GM18517 (cell line): ENCODE data around the gene PDE12.

Source experiments
- ATAC-seq: cut with Tn5 transposase; IDR thresholded peaks from one replicate; pipeline ENCODE4 v1.9.1; 2021; ENCODE audit warnings: mild to moderate bottlenecking, moderate library complexity; ENCODE audit not compliant: unreplicated experiment

The PDE12 gene

DNA sequence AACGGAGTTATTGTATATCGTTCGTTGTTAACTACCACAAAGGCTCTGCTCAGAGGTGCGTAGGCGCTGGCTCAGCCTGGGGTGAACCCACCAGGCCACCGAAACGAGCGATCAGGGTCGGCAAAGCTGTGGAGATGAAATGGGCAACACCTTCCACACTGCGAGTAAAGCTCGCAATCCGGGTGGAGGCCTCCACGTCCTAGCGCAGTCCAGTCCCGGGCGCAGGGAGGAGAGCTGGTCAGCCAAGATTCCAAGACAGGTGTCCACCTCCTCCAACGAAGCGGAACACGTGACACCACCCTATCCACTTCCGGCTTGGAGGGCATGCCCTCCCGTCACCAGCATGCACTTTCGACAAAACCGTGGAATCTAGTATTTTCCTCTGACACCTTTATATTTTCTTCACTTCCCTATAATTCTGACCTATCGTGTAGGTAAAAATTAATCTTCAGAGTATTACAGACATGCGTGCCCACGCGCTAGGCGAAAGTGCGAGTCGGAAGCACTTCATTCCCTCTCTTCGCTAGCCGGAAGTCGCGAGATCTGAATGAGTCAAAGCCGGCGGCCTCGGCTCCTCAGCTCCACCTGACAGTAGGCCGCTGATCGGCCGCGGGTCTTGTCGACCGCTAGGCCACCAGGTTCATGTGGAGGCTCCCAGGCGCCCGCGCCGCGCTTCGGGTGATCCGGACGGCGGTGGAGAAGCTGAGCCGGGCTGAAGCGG is at the start of gene PDE12:
PDE12 (plus strand) TSS at position 537 of the 721 bp plus-strand sequence; CDS start at position 643, 106 bp downstream.
- peak; percentile 86 for ATAC-seq

GRCh38 chr3:57512166-57512565 is 43.9 kb upstream of the PDE12 start:
- ATAC-seq: no peak

- no peak for ATAC-seq
These were observed 37.7 kb upstream of the PDE12 start for GRCh38 chr3:57518276-57518915.

- no peak for ATAC-seq
These were observed 25.9 kb upstream of the PDE12 start for GRCh38 chr3:57530071-57530608.

GRCh38 chr3:57538465-57538864 is 17.6 kb upstream of the PDE12 start:
- ATAC-seq: no peak

DNA sequence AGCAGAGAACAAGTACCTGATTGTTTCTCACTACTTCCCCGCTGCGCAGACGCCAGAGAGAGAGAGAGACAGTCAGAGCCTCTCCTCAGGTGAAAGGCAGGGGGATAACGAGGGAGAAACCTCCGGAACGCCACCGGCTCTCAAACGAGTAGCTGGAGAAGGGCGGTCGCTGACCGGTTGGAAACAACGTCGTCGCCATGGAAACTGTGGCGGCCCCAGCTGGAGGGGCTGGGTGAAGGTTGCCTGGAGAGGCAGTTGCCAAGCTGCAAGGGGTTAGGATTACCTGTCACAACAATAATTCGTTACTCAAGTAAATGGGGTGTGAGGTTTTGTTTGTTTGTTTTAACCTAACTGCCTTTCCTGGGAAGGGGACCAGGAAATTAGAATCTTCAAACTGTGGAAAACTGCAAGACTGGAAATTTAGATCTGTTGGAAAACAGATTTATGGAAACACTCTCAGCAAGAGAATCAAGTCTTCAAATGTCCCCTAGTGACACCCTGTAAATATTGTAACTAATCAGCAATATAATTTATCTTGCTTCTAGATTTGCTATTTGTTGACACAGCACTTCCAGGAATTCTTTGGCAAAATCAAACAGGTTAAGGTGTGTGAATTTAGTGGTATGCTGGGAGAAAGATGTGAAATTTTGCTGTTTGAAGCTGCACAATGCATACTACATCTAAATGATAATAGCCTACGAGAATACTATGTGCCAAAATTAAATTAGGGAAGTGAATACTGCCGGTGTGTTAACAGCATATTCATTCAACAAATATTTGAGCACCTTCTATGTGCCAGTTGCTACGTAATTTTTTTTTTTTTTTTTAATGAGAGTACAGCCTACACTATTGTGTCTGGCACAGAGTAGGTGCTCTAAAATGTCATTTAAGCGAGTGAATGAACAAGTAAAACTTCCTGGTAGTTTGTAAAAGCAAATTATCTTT is 11.6 kb upstream of the PDE12 start, which contains the start of gene DNAH12:
DNAH12 (minus strand) TSS at position 164 of the 945 bp plus-strand sequence. CDS start 1,474 bp downstream, outside the sequence.
- ATAC-seq: no peak

- ATAC-seq: no peak
These were observed 10.3 kb upstream of the PDE12 start for GRCh38 chr3:57545636-57546268.

- no peak for ATAC-seq
These were observed 9.5 kb upstream of the PDE12 start for GRCh38 chr3:57546616-57547015.

GRCh38 chr3:57555306-57555705 is 768 bp upstream of the PDE12 start:
- ATAC-seq: no peak

GRCh38 chr3:57556459-57557084 is 498 bp downstream of the PDE12 start:
- ATAC-seq: peak; percentile 34

- ATAC-seq: no peak
These were observed 1.0 kb downstream of the PDE12 start for GRCh38 chr3:57557085-57557537.

DNA sequence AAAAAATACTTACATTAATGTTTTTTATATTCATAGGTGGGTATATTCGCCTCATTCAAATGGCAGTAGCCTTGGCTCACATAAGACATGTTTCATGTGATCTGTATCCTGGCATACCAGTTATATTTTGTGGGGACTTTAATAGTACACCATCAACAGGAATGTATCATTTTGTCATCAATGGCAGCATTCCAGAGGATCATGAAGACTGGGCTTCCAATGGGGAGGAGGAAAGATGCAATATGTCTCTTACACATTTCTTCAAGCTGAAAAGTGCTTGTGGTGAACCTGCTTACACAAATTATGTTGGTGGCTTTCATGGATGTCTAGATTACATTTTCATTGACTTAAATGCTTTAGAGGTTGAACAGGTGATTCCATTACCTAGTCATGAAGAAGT is 3.5 kb downstream of the PDE12 start:
- no peak for ATAC-seq

- ATAC-seq: no peak
These were observed 13.9 kb downstream of the PDE12 start for GRCh38 chr3:57569859-57570450.

DNA sequence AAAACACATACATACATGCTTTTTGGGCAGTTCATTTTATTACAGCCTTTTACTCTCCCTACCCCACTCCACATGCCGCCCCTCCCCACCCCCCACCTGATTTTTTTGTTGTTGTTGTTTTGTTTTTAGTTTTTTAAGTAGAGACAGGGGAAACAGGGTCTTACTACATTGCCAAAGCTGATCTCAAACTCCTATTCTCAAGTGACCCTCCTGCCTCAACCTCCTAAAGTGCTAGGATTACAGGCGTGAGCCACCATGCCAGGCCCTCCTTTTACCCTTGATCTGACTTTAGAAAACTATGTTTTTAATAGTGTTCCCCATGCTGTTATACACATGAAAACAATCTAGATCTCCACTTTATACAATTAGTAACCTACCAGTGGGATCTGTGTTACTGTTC is 14.8 kb downstream of the PDE12 start:
- no peak for ATAC-seq

DNA sequence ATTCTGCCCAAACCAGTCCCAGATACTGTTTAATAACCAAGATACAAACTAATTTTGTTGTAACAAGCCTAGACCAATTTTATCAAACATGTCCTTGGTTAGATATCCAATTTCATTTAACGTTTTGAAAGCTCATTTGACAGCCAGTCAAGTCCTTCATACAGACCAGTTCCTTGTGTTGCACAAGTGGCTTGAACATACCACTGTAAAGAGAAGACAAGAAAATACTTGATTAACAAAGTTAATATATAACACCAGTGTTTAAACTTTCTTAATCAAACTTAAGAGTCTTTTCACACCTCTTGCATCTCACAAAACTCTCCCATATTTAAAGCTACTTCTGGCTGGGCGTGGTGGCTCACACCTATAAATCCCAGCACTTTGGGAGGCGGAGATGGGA is 16.0 kb downstream of the PDE12 start:
- ATAC-seq: no peak

GRCh38 chr3:57575966-57576626 is 20.0 kb downstream of the PDE12 start:
- ATAC-seq: no peak

- ATAC-seq: no peak
These were observed 21.7 kb downstream of the PDE12 start for GRCh38 chr3:57577801-57578200.

GRCh38 chr3:57582474-57583168 is 26.5 kb downstream of the PDE12 start:
- no peak for ATAC-seq
